Heart right ventricle (tissue), 16 donors: Measurements from ENCODE around the gene BMPR2. TPM values are rescaled to one million over a fixed set of nuclear protein-coding genes. Genes with fewer than 3 reads are reported as not detected.

Source experiments
- ATAC-seq, 8 donors: fragments of 200-7000 bp; cut with Tn5 transposase; one replicate each; pipeline ENCODE4 v1.9.1; 2020; ENCODE audit warnings: mild to moderate bottlenecking in 8 of 8, moderate library complexity in 8 of 8, moderate number of reproducible peaks in 1 of 8
- DNase-seq, 2 donors: peaks; one replicate each; pipeline ENCODE4 v3.0.0-alpha.2; 2020
- H3K27ac ChIP-seq, 10 donors: fragments of 200-600 bp; sonication (generic) in 2 of 10; one replicate each; pipeline versions ENCODE4 v1.5.0 to v1.8.0; 2020 to 2022; ENCODE audit warnings: mild to moderate bottlenecking in 3 of 10
- H3K27me3 ChIP-seq, 7 donors: fragments of 200-600 bp; one replicate each; pipeline ENCODE4 v1.8.0; 2021 to 2022; ENCODE audit warnings: mild to moderate bottlenecking in 2 of 7
- H3K36me3 ChIP-seq, 9 donors: fragments of 200-600 bp; sonication (generic) in 1 of 9; one replicate each; pipeline versions ENCODE4 v1.5.0 to v1.8.0; 2020 to 2022; ENCODE audit warnings: mild to moderate bottlenecking in 2 of 9
- H3K4me1 ChIP-seq, 9 donors: fragments of 200-600 bp; sonication (generic) in 1 of 9; one replicate each; pipeline versions ENCODE4 v1.5.0 to v1.8.0; 2020 to 2022; ENCODE audit warnings: mild to moderate bottlenecking in 4 of 9
- H3K4me3 ChIP-seq, 10 donors: fragments of 200-600 bp; sonication (generic) in 2 of 10; one replicate each; pipeline versions ENCODE4 v1.5.0 to v1.8.0; 2020 to 2022; ENCODE audit warnings: mild to moderate bottlenecking in 7 of 10, moderate library complexity in 2 of 10
- H3K9me3 ChIP-seq, 11 donors: fragments of 200-600 bp in 10 of 11; sonication (generic) in 2 of 11; one replicate each; pipeline versions ENCODE4 v1.5.0 to v1.8.0; 2013 to 2022; ENCODE audit warnings: mild to moderate bottlenecking in 2 of 11, control low read depth in 1 of 11, moderate library complexity in 1 of 11
- CTCF ChIP-seq, 9 donors: fragments of 200-600 bp; sonication (generic) in 2 of 9; IDR thresholded peaks; one replicate each; pipeline versions ENCODE4 v1.5.0 to v1.8.0; 2021 to 2022; ENCODE audit warnings: antibody characterized with exemption in 9 of 9, mild to moderate bottlenecking in 5 of 9, moderate library complexity in 1 of 9
- WGBS, 2 donors: extraction: QIAGEN DNeasy Blood & Tissue Kit; methylation state at CpG; one replicate each; pipeline ENCODE4 v1.1.7; 2013; ENCODE audit warnings: inconsistent platforms in 1 of 2; 5-methylcytosine and 5-hydroxymethylcytosine counted together
- intact Hi-C, 10 donors: fragments of 100-400 bp; cut with DNase I; formaldehyde crosslinking; loops; one replicate each; pipeline versions ENCODE4 v1.11.1 to v1.14.2; 2022
- polyA plus RNA-seq, 2 donors: library from polyadenylated mRNA; stranded (reverse); fragments of 200-250 nt; gene quantifications; one replicate each; pipeline ENCODE4 v1.2.3, GENCODE V29; 2013
- total RNA-seq, 10 donors: library from RNA; stranded (reverse); fragmentation: NEBNext Ultra II Directional in 3 of 10; extraction: Animal tissue kit (Norgen Biotek cat#: 25700) in 3 of 10; gene quantifications; one replicate each; pipeline versions ENCODE4 v1.2.1 to v1.2.4, GENCODE V29; 2021 to 2023
- donor health status: Arrhythmogenic right ventricular cardiomyopathy.
- donor health status: ischemic (EF 13 %, LVEDD 7.1; RV severe dilation, severe dysfunction).
- donor health status: healthy with polysubstance abuse.
- donor health status: DM: no; HTN: yes; CAD: no.
- donor health status: DM: no; HTN: no; CAD: no.
- donor health status: ischemic (EF 25% LVEDD 6.9; RV normal size, moderate dysfunction).
- donor health status: ischemic (EF 25% LVEDD 5.7; RV mildly dilated, moderate dysfunction).
- donor health status: healthy.
- donor health status: DM: yes; HTN: yes; CAD: no.
- donor health status: Ischemic cardiomyopathy.
- donor health status: ischemic (EF 35%, LVEDD 5.7; RV mildly dilated, moderate dysfunction).
- donor health status: nonischemic (EF 11% LVEDD 7.7; RV severe dilation, severe dysfunction).
- donor health status: DM: yes; HTN: yes; CAD: no.
- donor health status: PGD.
- donor health status: ischemic (EF 29% LVEDD 5.4; RV normal size, mild dysfunction).
- donor health status: nonischemic (EF 23%, LVEDD 6.1; RV moderate dilation, normal function).

BMPR2 gene
- total and polyA plus RNA-seq, 12 donors: 10.2 to 89.4 (median 67.2) TPM

- no peak overlapping the region for H3K4me3 ChIP-seq
- intact Hi-C loops: no loop called here
These were observed 237.4 kb downstream of the BMPR2 start for GRCh38 chr2:202613479-202613878.

More at GRCh38 chr2:202613479-202613878, 237.4 kb downstream of the BMPR2 start:
- TF ChIP-seq CTCF (IDR thresholded peaks at IDR 0.05): no peak
- Histone ChIP-seq H3K36me3 (no peaks in the 10 kb centered on the region), H3K27me3 (no peaks in the 10 kb centered on the region), H3K4me1 (peaks cover 0 to 26% (median 0%) of the 10 kb centered on the region in 9 donors), H3K27ac (no peak overlapping the region), H3K9me3 (no peaks in the 10 kb centered on the region)
- ATAC-seq (no peak), DNase-seq (no peak)
- WGBS, 2 donors: 83 to 85% methylated on average over 2 to 4 of the region's 4 CpGs

Other genes starting within 250 kb of the BMPR2 start
- 10 to 100 TPM; 62.2 to 72.8 (median 68.5) TPM for gene SUMO1, start 137.7 kb upstream of the BMPR2 start, total RNA-seq
- gene SUMO1, start 137.7 kb upstream of the BMPR2 start, polyA plus RNA-seq: 10 to 100 TPM; 63.1 to 65.3 TPM
- gene NOP58, start 110.6 kb upstream of the BMPR2 start, total RNA-seq: 10 to 100 TPM; 18.7 to 28.8 (median 21.9) TPM
- 10 to 100 TPM; 28.0 to 68.5 TPM for gene NOP58, start 110.6 kb upstream of the BMPR2 start, polyA plus RNA-seq